AG08396 (cell line): ENCODE measurements around the gene OPA3.
"Not testable (repeated sequence)": the region's sequence is repeated elsewhere in the genome, so short reads cannot be mapped to it uniquely, and the experiment has no call there.

ENCODE experiments used
- DNase-seq: peaks from one replicate; pipeline ENCODE4 v3.0.0; 2012; ENCODE audit warnings: low spot score, mixed read lengths

OPA3 gene

DNA sequence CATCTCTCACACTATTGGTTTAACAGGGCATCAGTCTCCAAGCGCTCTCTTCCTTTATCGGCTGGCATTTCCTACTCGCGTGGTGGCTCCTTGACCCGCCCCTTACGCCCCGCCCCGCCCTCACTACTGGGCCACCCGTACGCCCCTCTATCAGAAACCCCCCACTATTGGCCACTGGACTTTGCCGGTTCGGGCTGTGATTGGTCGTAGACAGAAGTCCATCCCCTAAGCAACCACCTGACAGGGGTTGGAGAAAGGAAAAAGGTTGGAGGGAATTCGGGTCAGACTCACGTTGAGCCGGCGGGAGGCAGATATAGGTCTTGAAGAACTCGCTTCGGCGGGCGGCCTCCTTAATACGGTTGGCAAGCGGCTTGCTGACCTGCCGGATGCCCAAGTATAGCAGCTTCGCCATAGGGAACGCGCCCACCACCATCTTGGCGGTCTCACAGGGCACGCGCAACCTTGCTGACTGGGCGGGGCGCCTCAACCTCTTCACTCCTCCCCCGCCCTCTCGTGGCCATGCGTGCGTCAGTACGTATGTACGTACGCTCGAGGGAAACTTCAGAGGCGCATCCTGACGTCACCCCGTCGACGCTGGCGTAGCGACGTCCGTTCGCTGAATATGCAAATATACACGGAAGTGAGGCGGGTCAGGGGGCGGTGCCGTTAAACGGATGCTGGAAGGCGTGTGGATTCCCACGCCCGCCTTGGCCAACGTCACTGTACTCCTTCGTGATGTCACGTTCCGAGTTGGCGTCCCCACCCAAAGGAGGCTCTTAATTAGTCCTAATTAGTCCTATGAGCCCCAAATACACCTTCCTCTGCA, at the start of gene OPA3:
Gene OPA3 (minus strand): TSS at position 471 of the 826 bp plus-strand sequence. CDS start 38 bp downstream, at position 433.
- peak; percentile 97 for DNase-seq

DNA sequence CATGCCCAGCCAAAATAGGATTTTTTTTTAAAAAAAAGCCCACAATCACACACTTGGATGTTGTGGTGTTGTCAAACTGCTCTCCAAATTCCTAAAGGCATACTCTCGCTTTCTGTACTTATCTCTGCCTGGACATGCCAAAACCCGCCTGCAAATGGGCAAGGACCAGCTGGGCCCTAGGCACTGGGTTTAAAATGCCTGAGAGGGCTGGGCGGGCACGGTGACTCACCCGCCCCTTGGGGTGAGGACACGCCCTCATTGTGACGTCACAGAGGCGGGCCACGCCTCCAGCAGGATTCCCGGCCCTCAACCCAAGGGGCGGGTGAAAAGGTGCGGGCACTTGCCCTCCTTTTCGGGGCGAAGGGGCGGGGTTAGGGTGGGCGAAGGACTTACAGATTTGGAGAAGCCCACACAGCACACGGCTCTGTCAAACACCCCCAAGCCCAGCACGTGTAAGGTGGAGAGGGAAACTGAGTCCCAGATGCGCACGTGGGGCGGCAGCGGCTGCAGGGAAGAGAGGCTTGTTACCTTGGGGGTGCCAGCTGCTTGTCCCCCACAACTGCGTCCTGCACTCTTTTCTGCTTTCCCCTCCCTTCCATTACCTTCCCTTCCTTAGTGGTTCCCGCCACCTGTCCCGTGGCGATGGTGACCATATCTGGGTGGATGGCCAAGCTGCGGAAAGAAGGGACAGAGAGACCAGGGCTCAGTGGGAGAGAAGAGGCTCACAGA, 48.0 kb upstream of the OPA3 start:
- DNase-seq: peak; percentile 96

- peak; percentile 82 for DNase-seq
Observed at GRCh38 chr19:45630463-45630862, 45.9 kb upstream of the OPA3 start.

GRCh38 chr19:45629704-45630103, 45.1 kb upstream of the OPA3 start:
- DNase-seq: no peak

GRCh38 chr19:45628219-45628618, 43.6 kb upstream of the OPA3 start:
- DNase-seq: not testable (repeated sequence)

GRCh38 chr19:45623984-45624383, 39.4 kb upstream of the OPA3 start:
- no peak for DNase-seq

GRCh38 chr19:45621976-45622503, 37.4 kb upstream of the OPA3 start:
- DNase-seq: no peak

DNA sequence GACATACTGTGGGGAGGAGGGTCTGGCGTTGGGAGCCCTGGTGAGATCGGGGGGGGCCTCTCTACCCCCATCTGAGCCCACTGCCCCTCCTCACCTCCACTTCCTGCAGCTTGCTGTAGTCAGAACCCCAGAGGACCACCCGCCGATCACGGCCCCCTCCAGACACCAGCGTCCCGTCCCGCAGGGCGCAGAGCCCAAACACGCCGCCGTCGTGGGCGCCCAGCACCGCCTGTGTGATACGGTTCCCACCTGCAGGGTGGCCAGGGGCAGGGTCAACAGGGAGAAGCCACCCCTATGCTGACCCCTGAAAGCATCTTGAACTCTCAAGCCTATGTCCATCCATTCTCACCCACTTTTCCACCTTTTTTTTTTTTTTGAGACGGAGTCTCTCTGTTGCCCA, 36.8 kb upstream of the OPA3 start:
- DNase-seq: no peak

DNA sequence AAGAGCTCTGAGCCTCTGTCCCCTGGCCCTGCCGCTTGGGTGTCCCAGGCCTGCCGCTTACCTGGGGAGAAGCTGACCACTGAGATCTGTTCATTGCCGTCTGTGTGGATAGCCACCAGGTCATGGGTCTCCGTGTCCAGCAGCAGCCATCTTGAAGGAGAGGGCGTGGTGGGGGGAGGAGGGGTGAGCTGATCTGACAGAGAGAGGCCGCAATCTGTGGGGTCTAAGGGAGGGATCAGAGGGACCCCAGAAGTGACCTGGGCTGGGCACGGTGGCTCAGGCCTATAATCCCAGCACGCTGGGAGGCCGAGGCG, 32.1 kb upstream of the OPA3 start:
- no peak for DNase-seq

DNA sequence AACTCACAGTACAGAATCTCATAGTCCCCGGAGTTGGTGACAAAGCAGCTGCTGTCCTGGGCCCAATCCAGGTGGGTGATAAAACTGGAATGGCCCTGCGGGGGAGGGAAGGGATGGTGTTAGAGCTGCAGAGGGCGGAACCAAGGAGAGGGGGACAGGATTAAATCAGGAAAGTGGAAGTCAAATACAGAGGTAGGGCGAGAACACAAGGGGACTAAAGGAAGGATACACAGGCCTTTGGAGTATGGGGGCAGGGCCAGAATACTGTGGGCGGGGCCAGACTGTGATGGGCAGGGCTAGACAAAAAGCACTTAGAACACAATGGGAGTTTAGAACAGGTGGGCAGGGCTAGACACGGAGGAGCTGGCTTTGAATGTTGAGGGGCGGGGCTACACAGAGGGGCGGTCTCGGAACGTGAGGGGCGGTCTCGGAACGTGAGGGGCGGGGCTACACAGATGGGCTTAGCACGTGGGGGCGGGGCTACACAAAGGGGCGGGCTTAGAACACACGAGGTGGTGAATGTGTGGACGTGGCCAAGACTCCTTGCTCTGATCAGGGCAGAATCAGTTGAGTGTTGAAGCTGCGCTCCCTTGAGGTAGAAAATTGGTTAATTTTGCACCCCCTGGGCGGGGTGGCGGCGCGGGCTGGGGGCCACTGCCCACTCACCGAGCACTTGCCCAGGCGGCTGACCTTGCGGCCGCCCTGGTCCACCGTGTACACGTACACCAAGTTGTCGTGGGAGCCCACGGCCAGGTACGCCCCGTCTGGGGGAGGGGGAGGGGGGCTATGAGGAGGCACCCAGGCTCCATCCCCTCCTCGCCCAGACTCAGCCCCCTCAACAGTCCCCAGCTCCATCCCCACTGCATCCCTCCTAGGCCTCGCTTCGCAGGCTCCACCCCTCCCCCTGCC, 31.4 kb upstream of the OPA3 start:
- DNase-seq: peak; percentile 87

DNA sequence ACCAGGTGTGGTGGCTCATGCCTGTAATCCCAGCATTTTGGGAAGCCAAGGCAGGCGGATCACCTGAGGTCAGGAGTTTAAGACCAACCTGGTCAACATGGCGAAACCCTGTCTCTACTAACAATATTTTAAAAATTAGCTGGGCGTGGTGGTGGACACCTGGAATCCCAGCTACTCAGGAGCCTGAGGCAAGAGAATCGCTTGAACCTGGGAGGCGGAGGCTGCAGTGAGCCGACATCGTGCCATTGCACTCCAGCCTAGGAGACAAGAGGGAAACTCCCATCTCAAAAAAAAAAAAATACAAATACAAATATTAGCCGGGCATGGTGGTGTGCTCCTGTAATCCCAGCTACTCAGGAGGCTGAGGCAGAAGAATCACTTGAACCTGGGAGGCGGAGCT, 30.5 kb upstream of the OPA3 start:
- not testable (repeated sequence) for DNase-seq

GRCh38 chr19:45613926-45614725, 29.5 kb upstream of the OPA3 start:
- DNase-seq: peak; percentile 90

DNA sequence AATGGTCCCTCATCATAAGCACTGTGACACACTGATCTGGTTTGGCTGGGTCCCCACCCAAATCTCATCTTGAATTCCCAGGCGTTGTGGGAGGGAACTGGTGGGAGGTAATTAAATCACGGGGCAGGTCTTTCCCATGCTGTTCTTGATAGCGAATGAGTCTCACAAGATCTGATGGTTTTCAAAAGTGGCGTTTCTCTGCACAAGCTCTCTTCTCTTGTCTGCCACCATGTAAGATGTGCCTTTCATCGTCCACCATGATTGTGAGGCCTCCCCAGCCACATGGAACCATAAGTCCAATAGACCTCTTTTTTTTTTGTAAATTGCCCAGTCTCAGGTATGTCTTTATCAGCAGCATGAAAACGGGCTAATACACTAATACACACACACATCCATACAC, 24.3 kb upstream of the OPA3 start:
- no peak for DNase-seq

DNA sequence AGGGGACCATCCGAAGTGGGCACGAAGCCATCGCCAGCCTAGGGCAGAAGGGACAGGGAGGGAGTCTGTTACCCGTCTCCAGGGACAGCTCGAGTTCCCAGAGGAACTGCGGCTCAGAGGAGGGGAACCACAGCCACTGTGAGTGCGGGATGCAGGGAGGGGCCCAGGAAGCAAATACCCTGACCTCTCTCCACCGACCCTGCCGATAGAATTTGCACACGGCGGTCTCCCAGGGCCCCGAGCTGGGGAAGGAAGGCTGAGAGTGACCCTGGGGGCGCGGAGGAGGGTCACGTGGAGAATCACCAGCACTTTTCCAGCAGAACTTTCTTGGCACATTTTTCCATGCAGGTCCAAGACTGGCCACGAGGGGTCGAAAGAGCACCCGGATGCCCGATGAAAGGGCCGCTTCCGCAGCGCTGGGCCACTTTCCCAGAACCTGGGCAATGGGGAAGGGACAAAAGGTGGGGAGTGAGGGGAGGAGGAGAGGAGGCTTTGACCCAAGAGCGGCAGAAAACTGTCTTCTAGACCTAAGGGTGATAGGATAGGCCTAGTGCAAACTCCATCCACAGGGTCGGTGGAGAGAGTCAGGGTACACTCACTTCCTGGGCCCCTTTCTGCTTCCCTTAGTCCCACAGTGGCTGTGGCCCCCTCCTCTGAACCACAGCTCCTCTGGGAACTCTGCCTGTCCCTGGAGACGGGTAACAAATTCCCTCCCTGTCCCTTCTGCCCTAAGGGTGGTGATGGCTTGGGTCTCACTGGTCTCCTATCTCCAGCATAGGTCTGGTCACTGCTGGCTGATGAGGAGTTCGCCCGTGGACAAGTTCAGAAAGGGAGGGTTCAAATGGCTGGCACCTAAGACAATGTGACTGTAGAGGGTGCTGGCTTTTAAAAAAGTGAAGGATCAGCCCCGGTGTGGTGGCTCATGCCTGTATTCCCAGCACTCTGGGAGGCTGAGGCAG, 22.7 kb upstream of the OPA3 start:
- DNase-seq: peak; percentile 82

DNA sequence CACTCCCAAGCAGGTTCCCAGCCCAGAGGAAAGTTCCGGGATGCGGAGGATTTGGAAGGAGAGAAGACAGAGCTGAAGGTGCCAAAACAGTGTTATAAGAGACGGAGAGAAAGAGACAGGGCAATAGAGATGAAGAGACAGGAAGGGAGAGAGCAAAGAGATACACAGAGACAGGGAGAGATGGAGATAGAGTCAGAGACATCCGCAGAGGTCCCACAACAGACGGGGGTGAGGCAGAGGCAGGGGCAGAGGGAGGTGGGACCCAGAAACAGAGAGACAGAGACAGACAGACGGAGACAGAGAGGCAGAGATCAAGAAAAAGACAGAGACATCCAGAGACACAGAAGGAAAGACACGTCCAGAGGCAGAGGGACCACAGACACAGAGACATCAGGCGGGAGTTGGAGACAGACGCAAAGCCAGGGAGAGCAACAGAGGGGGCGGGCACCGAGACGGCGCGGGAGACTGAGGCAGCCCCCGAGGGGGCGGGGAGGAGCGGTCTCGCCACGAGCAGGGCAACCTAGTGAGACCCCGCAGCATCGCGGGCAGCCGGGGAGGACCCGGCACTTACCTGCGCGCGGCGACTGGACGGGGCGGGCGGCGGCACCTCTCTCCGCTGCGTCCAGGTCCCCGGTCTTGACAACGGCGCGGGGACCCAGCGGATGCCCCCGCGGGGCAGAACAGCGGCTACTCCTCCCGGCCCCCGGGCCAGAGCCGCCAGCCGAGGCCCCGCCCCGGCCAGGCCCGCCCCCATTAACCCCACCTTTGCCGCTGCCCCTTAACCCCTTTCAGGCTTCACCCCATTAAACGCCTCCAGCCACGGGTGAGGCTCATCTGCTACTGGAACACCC, 17.1 kb upstream of the OPA3 start, which contains the start of gene GPR4:
Gene GPR4 (minus strand): TSS at position 689 of the 851 bp plus-strand sequence. CDS start 10,346 bp downstream, outside the sequence.
- no peak for DNase-seq

GRCh38 chr19:45601115-45601514, 16.5 kb upstream of the OPA3 start:
- no peak for DNase-seq

GRCh38 chr19:45600340-45600885, 15.8 kb upstream of the OPA3 start:
- no peak for DNase-seq

DNA sequence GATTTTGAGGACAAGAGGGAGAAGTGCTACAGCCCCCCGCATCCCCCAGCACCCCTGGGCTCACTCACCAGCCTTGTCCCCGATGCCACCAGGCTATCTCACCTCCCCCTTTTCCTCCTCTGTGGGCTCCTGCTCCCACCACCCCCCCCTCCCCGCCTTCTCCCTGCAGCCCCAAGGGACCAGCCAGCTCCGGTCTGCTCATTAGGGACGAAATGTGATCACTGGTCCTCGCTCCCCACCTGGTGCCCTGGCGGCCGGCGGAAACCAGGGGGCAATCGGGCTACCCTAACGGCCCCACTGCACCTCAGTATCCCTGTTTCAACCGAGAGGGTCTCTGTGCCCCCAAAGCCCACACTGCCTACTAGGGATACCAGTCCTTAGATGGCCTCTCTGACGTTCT, 14.7 kb upstream of the OPA3 start:
- DNase-seq: no peak
